ENCODE results near the gene PTPRO.

The PTPRO gene

DNA sequence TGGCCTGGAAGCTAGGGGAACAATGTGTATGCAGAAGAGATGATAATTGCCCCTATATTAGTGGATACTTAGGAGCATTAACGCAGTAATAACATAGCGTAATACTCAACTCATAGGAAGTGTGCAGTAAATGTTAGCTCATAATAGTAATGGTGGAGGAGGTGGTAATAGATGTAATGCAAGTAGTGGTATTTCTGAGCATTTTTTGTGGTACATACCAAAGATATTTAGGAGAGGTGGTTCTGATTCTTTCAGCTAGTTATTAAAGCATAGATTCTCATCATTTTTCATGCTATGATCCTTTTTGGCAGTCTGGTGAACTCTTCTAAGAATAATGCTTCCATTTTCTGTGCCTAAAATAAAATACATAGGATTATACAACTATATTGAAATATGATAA lies 233.1 kb downstream of the PTPRO start:
- no peak overlapping the region for H3K4me2 ChIP-seq (ENCODE audit: low read length)
- no peaks in the 10 kb centered on the region for H3K4me1 ChIP-seq (ENCODE audit: control insufficient read depth, low read length)
- no peak overlapping the region for H3K27ac ChIP-seq (ENCODE audit: low read depth, low read length)
- H3K79me2 ChIP-seq (ENCODE audit: control insufficient read depth, low read length): no peaks in the 10 kb centered on the region
- no peak for TF ChIP-seq CTCF (IDR thresholded peaks at IDR 0.05; ENCODE audit: low read depth, low read length, poor library complexity, severe bottlenecking)
- no peak for TF ChIP-seq EZH2phosphoT487 (IDR thresholded peaks at IDR 0.05; ENCODE audit: borderline replicate concordance, low read length)
- H3K27me3 ChIP-seq (ENCODE audit: control insufficient read depth, low read length): no peaks in the 10 kb centered on the region
- H4K20me1 ChIP-seq (ENCODE audit: control insufficient read depth, insufficient read depth, low read depth, low read length): no peaks in the 10 kb centered on the region
- H3F3A ChIP-seq (ENCODE audit: control insufficient read depth, insufficient read depth): no peaks in the 10 kb centered on the region
- no peak overlapping the region for H3K4me3 ChIP-seq (ENCODE audit: low read length)
- no peaks in the 10 kb centered on the region for H3K9me3 ChIP-seq (ENCODE audit: control insufficient read depth, insufficient read depth, low read length)
- H3K36me3 ChIP-seq (ENCODE audit: control insufficient read depth, low read length): no peaks in the 10 kb centered on the region
- H3K9me2 ChIP-seq (replicated peaks; ENCODE audit: control insufficient read depth, low read length): no peaks in the 10 kb centered on the region

GRCh38 chr12:15556411-15557102 lies 234.2 kb downstream of the PTPRO start:
- Histone ChIP-seq H3K27ac (ENCODE audit: low read depth, low read length) (no peak overlapping the region), H3K4me3 (ENCODE audit: low read length) (no peak overlapping the region), H3K36me3 (ENCODE audit: control insufficient read depth, low read length) (no peaks in the 10 kb centered on the region), H3K9me2 (replicated peaks; ENCODE audit: control insufficient read depth, low read length) (no peaks in the 10 kb centered on the region), H4K20me1 (ENCODE audit: control insufficient read depth, insufficient read depth, low read depth, low read length) (no peaks in the 10 kb centered on the region), H3K27me3 (ENCODE audit: control insufficient read depth, low read length) (no peaks in the 10 kb centered on the region), H3K4me1 (ENCODE audit: control insufficient read depth, low read length) (no peaks in the 10 kb centered on the region), H3K79me2 (ENCODE audit: control insufficient read depth, low read length) (no peaks in the 10 kb centered on the region), H3K9me3 (ENCODE audit: control insufficient read depth, insufficient read depth, low read length) (no peaks in the 10 kb centered on the region), H3K4me2 (ENCODE audit: low read length) (no peak overlapping the region), H3F3A (ENCODE audit: control insufficient read depth, insufficient read depth) (no peaks in the 10 kb centered on the region)
- TF ChIP-seq EZH2phosphoT487 (IDR thresholded peaks at IDR 0.05; ENCODE audit: borderline replicate concordance, low read length) (no peak), CTCF (IDR thresholded peaks at IDR 0.05; ENCODE audit: low read depth, low read length, poor library complexity, severe bottlenecking) (no peak)

- Histone ChIP-seq H3K9me2 (replicated peaks; ENCODE audit: control insufficient read depth, low read length) (no peaks in the 10 kb centered on the region), H3K4me2 (ENCODE audit: low read length) (no peak overlapping the region), H3K27ac (ENCODE audit: low read depth, low read length) (no peak overlapping the region), H3K4me1 (ENCODE audit: control insufficient read depth, low read length) (peaks cover 2% of the 10 kb centered on the region; the same call in 1 of the 2 replicates), H3K79me2 (ENCODE audit: control insufficient read depth, low read length) (no peaks in the 10 kb centered on the region), H3K36me3 (ENCODE audit: control insufficient read depth, low read length) (no peaks in the 10 kb centered on the region), H3K9me3 (ENCODE audit: control insufficient read depth, insufficient read depth, low read length) (no peaks in the 10 kb centered on the region), H3K4me3 (ENCODE audit: low read length) (no peak overlapping the region), H3K27me3 (ENCODE audit: control insufficient read depth, low read length) (no peaks in the 10 kb centered on the region), H3F3A (ENCODE audit: control insufficient read depth, insufficient read depth) (no peaks in the 10 kb centered on the region), H4K20me1 (ENCODE audit: control insufficient read depth, insufficient read depth, low read depth, low read length) (no peaks in the 10 kb centered on the region)
- no peak for TF ChIP-seq CTCF (IDR thresholded peaks at IDR 0.05; ENCODE audit: low read depth, low read length, poor library complexity, severe bottlenecking)
- TF ChIP-seq EZH2phosphoT487 (IDR thresholded peaks at IDR 0.05; ENCODE audit: borderline replicate concordance, low read length): no peak
Observed at GRCh38 chr12:15558915-15559528, 236.7 kb downstream of the PTPRO start.
